ENCODE results near the gene SPPL3. TPM values are rescaled to one million over a fixed set of nuclear protein-coding genes. Genes with fewer than 3 reads are reported as not detected.

Gene SPPL3
- total RNA-seq, 1 donor from 2014 or later = 25.8 TPM

- TF ChIP-seq EZH2 (IDR thresholded peaks at IDR 0.05) (no peak), EZH2phosphoT487 (IDR thresholded peaks at IDR 0.05) (no peak), CTCF (IDR thresholded peaks at IDR 0.05) (no peak)
- H3K9ac ChIP-seq = no peak overlapping the region
- H3K9me3 Mint-ChIP-seq = no peaks in the 10 kb centered on the region
- peaks cover 22% of the 10 kb centered on the region for H4K20me1 ChIP-seq (ENCODE audit: low read depth)
- no peak overlapping the region for H3K27ac ChIP-seq
- H3K4me3 ChIP-seq = no peak overlapping the region
- no peaks in the 10 kb centered on the region for H3F3A ChIP-seq (ENCODE audit: low read depth)
- H3K4me1 Mint-ChIP-seq = peaks cover 13% of the 10 kb centered on the region
- H3K27me3 ChIP-seq = no peaks in the 10 kb centered on the region
- peaks cover 3% of the 10 kb centered on the region for H3K36me3 Mint-ChIP-seq
- peaks cover 24% of the 10 kb centered on the region for H3K4me1 ChIP-seq
- no peaks in the 10 kb centered on the region for H3K9me3 ChIP-seq (ENCODE audit: low read depth)
- H3K4me2 ChIP-seq = no peak overlapping the region
- no peak overlapping the region for H2AFZ ChIP-seq (replicated peaks)
- peaks cover 49% of the 10 kb centered on the region for H3K79me2 ChIP-seq (ENCODE audit: low read depth)
- H3K4me3 Mint-ChIP-seq = no peak overlapping the region
- H3K27ac Mint-ChIP-seq = no peak overlapping the region
- no peaks in the 10 kb centered on the region for H3K27me3 Mint-ChIP-seq (ENCODE audit: insufficient read depth, low read depth)
- no peaks in the 10 kb centered on the region for H3K36me3 ChIP-seq
- DNase-seq (ENCODE audit: low spot score) = no peak
Observed at GRCh38 chr12:120814903-120815429, 89.2 kb downstream of the SPPL3 start.

GRCh38 chr12:120814203-120814902, 89.8 kb downstream of the SPPL3 start:
- Histone ChIP-seq H3K79me2 (ENCODE audit: low read depth) (peaks cover 43% of the 10 kb centered on the region), H3K27ac (no peak overlapping the region), H3K4me1 (peaks cover 24% of the 10 kb centered on the region), H4K20me1 (ENCODE audit: low read depth) (peaks cover 22% of the 10 kb centered on the region), H3K4me2 (no peak overlapping the region), H3K4me3 (no peak overlapping the region), H3F3A (ENCODE audit: low read depth) (no peaks in the 10 kb centered on the region), H3K36me3 (no peaks in the 10 kb centered on the region), H3K27me3 (no peaks in the 10 kb centered on the region), H2AFZ (replicated peaks) (no peak overlapping the region), H3K9me3 (ENCODE audit: low read depth) (no peaks in the 10 kb centered on the region), H3K9ac (no peak overlapping the region)
- DNase-seq (ENCODE audit: low spot score) = no peak
- Mint-ChIP-seq H3K4me3 (no peak overlapping the region), H3K36me3 (peaks cover 7% of the 10 kb centered on the region), H3K27me3 (ENCODE audit: insufficient read depth, low read depth) (no peaks in the 10 kb centered on the region), H3K27ac (no peak overlapping the region), H3K4me1 (peaks cover 13% of the 10 kb centered on the region), H3K9me3 (no peaks in the 10 kb centered on the region)
- TF ChIP-seq EZH2 (IDR thresholded peaks at IDR 0.05) (no peak), EZH2phosphoT487 (IDR thresholded peaks at IDR 0.05) (no peak), CTCF (IDR thresholded peaks at IDR 0.05) (no peak)

GRCh38 chr12:120813588-120814153, 90.5 kb downstream of the SPPL3 start:
- Mint-ChIP-seq H3K27me3 (ENCODE audit: insufficient read depth, low read depth) (no peaks in the 10 kb centered on the region), H3K4me3 (no peak overlapping the region), H3K36me3 (peaks cover 11% of the 10 kb centered on the region), H3K9me3 (no peaks in the 10 kb centered on the region), H3K27ac (no peak overlapping the region), H3K4me1 (peaks cover 13% of the 10 kb centered on the region)
- Histone ChIP-seq H3K27ac (no peak overlapping the region), H2AFZ (replicated peaks) (no peak overlapping the region), H3K27me3 (no peaks in the 10 kb centered on the region), H3K36me3 (peaks cover 1% of the 10 kb centered on the region), H3K79me2 (ENCODE audit: low read depth) (peaks cover 38% of the 10 kb centered on the region), H3F3A (ENCODE audit: low read depth) (no peaks in the 10 kb centered on the region), H3K4me1 (peaks cover 24% of the 10 kb centered on the region), H3K9me3 (ENCODE audit: low read depth) (no peaks in the 10 kb centered on the region), H3K4me2 (no peak overlapping the region), H4K20me1 (ENCODE audit: low read depth) (peaks cover 22% of the 10 kb centered on the region), H3K4me3 (no peak overlapping the region), H3K9ac (no peak overlapping the region)
- no peak for TF ChIP-seq CTCF (IDR thresholded peaks at IDR 0.05)
- TF ChIP-seq EZH2 (IDR thresholded peaks at IDR 0.05) = no peak
- TF ChIP-seq EZH2phosphoT487 (IDR thresholded peaks at IDR 0.05) = no peak
- no peak for DNase-seq (ENCODE audit: low spot score)
